Measurements from ENCODE around the gene CFAP52. TPM values are rescaled to one million over a fixed set of nuclear protein-coding genes. Genes with fewer than 3 reads are reported as not detected.

Gene CFAP52
- total and polyA plus RNA-seq, 2 donors = 0.25 to 0.26 TPM

DNA sequence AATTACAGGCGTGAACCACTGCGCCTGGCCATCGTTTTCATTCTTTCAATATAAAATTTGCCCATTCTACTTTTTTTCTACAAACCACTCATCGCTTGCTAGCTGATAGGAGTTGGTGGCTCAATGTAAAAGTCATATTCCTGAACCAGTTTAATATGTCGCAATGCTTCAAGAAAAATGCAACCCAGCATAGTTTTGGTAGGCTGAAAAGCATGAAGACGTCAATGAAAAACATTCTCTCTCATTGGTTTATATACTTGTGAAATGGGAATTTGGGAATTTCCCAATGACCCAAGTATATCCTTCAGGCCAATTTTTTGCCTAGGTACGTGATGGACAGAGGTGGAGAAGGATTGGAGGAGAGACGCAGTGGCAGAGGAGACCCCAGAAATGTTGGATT lies 95.8 kb downstream of the CFAP52 start:
- no peak for DNase-seq (ENCODE audit: extremely low spot score)
- WGBS = 88% methylated on average over 8 of the region's 8 CpGs
- Histone ChIP-seq H3K4me3 (ENCODE audit: low read depth, low read length) (no peak overlapping the region), H3K4me1 (ENCODE audit: insufficient read depth) (no peaks in the 10 kb centered on the region), H3K36me3 (ENCODE audit: insufficient read depth) (no peaks in the 10 kb centered on the region), H3K27ac (ENCODE audit: low read depth) (no peak overlapping the region)

DNA sequence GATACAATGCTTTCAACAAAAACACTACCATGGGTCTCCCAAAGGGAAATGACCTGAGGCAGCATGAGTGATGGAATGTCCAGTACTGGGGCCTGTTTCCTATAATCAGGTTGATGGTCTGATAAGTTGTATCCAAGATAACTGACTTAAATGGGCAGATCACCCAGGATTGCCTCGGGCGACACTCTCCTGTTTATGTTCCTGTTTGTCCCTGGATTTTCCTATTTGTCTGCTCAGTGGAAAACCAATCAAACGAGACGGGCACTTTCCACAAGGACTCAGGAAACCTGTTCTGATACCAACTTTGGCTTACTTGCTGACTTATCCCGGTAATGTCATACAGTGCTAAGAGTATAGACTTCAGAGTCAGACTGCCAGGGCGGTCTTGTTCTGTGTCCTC lies 96.2 kb downstream of the CFAP52 start:
- H3K36me3 ChIP-seq (ENCODE audit: insufficient read depth) = no peaks in the 10 kb centered on the region
- WGBS = 72% methylated on average over 6 of the region's 6 CpGs
- H3K4me1 ChIP-seq (ENCODE audit: insufficient read depth) = no peaks in the 10 kb centered on the region
- no peak for DNase-seq (ENCODE audit: extremely low spot score)
- H3K4me3 ChIP-seq (ENCODE audit: low read depth, low read length) = no peak overlapping the region
- no peak overlapping the region for H3K27ac ChIP-seq (ENCODE audit: low read depth)

DNA sequence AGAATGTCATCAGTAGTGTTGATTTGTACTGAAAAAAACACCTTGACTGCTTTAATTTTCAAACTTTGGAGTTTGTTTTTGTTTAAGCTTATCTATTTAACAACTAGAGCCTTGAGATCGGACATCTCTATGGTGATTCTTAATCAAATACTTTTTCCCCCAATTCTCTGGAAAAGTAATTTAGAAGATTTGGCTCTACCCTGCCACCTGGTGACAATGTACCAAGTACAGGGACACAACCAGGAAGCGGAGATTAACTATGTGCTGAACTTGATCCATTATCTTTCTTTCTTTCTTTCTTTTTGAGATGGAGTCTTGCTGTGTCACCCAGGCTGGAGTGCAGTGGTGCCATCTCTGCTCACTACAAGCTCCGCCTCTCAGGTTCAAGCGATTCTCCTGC lies 99.6 kb downstream of the CFAP52 start:
- DNase-seq (ENCODE audit: extremely low spot score) = no peak
- Histone ChIP-seq H3K4me3 (ENCODE audit: low read depth, low read length) (no peak overlapping the region), H3K27ac (ENCODE audit: low read depth) (no peak overlapping the region), H3K4me1 (ENCODE audit: insufficient read depth) (no peaks in the 10 kb centered on the region), H3K36me3 (ENCODE audit: insufficient read depth) (no peaks in the 10 kb centered on the region)
- WGBS = 81% methylated on average over 4 of the region's 4 CpGs

DNA sequence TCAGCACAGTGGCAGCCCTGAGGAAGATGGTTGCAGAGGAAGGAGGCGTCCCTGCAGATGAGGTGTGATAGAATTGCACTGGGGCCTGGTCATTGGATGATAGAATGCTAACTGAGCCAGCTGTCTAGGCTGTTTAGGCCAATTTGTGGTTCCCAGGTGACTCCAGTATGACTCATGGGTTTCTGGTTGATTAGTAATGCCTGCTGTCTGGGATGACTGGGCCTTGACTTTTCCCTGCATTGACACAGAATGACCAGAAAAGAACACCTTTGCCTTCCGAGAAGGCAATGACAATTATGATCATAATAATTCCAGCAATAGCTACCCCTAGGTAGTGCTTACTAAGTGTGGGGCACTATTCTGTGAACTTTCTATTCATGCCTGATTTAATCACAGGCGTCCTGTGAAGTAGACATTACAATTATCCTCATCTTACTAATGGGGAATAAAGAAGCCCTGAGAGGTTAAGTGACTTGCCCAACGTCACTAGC lies 100.4 kb downstream of the CFAP52 start:
- DNase-seq (ENCODE audit: extremely low spot score) = no peak
- no peak overlapping the region for H3K4me3 ChIP-seq (ENCODE audit: low read depth, low read length)
- no peak overlapping the region for H3K27ac ChIP-seq (ENCODE audit: low read depth)
- H3K36me3 ChIP-seq (ENCODE audit: insufficient read depth) = no peaks in the 10 kb centered on the region
- 87% methylated on average over 4 of the region's 4 CpGs for WGBS
- no peaks in the 10 kb centered on the region for H3K4me1 ChIP-seq (ENCODE audit: insufficient read depth)

DNA sequence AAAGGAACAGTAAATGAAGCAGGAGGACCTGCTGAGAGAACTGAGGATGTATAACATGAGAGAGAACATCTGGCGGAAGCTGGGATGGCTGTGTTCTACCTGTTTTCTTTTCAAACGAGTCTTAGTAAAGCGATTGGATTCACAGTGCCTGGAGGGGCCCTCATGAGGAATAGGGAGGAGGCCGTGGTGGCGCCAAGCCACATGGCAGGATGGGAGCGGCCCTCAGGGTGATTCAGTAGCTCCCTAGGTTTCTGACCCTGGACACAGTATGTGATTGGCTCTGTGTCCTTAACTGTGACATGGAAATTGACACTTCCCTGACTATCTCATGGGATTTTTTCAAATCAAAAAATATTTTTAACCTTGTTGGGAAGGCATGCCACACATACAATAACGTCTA lies 101.0 kb downstream of the CFAP52 start:
- H3K4me1 ChIP-seq (ENCODE audit: insufficient read depth) = no peaks in the 10 kb centered on the region

DNA sequence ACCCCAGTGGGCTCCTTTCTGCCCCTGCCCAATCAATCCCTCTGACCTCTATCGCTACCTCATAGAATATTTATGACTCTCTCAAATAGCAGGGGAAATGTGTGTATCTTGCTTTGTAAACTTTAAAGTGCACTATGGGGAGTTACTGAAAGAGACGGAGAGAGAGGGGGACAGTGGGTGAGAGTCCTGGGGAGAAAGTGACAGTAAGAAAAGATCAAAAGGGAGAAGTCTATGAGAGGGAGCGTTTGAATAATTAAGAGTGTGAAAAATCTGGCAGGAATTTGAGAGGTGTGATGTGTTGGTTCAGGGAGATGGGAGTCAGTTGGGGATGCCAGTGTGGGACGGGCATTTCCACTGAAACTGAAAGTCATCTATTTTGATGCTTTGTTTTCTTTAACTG lies 101.5 kb downstream of the CFAP52 start:
- H3K36me3 ChIP-seq (ENCODE audit: insufficient read depth) = no peaks in the 10 kb centered on the region
- no peak for DNase-seq (ENCODE audit: extremely low spot score)
- H3K4me3 ChIP-seq (ENCODE audit: low read depth, low read length) = no peak overlapping the region
- H3K4me1 ChIP-seq (ENCODE audit: insufficient read depth) = no peaks in the 10 kb centered on the region
- 64% methylated on average over 4 of the region's 4 CpGs for WGBS
- no peak overlapping the region for H3K27ac ChIP-seq (ENCODE audit: low read depth)

More for the DNA sequence above, 101.0 kb downstream of the CFAP52 start:
- Histone ChIP-seq H3K4me3 (ENCODE audit: low read depth, low read length) (no peak overlapping the region), H3K36me3 (ENCODE audit: insufficient read depth) (no peaks in the 10 kb centered on the region), H3K27ac (ENCODE audit: low read depth) (no peak overlapping the region)
- no peak for DNase-seq (ENCODE audit: extremely low spot score)
- 84% methylated on average over 7 of the region's 7 CpGs for WGBS

GRCh38 chr17:9684955-9685621 lies 108.6 kb downstream of the CFAP52 start:
- H3K4me1 ChIP-seq (ENCODE audit: insufficient read depth) = no peaks in the 10 kb centered on the region
- DNase-seq (ENCODE audit: extremely low spot score) = no peak
- H3K27ac ChIP-seq (ENCODE audit: low read depth) = no peak overlapping the region
- 73% methylated on average over 10 of the region's 10 CpGs for WGBS
- H3K4me3 ChIP-seq (ENCODE audit: low read depth, low read length) = no peak overlapping the region
- H3K36me3 ChIP-seq (ENCODE audit: insufficient read depth) = no peaks in the 10 kb centered on the region

Other genes with a start within 250 kb of the CFAP52 start
- gene STX8, start 822 bp upstream of the CFAP52 start, total RNA-seq = 101 TPM
- 68.4 TPM for gene STX8, start 822 bp upstream of the CFAP52 start, polyA plus RNA-seq
- 0.74 TPM for gene USP43, start 68.9 kb downstream of the CFAP52 start, total RNA-seq
- gene USP43, start 68.9 kb downstream of the CFAP52 start, polyA plus RNA-seq = 0.43 TPM
- gene DHRS7C, start 214.9 kb downstream of the CFAP52 start, total RNA-seq = 1.1 TPM
- gene DHRS7C, start 214.9 kb downstream of the CFAP52 start, polyA plus RNA-seq = 0.16 TPM
- gene GSG1L2, start 245.4 kb downstream of the CFAP52 start, total RNA-seq = not detected
- gene GSG1L2, start 245.4 kb downstream of the CFAP52 start, polyA plus RNA-seq = not detected
- 5.5 TPM for gene GLP2R, start 249.3 kb downstream of the CFAP52 start, total RNA-seq
- gene GLP2R, start 249.3 kb downstream of the CFAP52 start, polyA plus RNA-seq = 10.9 TPM